ENCODE results near the gene MDFIC2. TPM values are rescaled to one million over a fixed set of nuclear protein-coding genes. Genes with fewer than 3 reads are reported as not detected.

The MDFIC2 gene
- total and polyA plus RNA-seq, 4 donors: not detected

DNA sequence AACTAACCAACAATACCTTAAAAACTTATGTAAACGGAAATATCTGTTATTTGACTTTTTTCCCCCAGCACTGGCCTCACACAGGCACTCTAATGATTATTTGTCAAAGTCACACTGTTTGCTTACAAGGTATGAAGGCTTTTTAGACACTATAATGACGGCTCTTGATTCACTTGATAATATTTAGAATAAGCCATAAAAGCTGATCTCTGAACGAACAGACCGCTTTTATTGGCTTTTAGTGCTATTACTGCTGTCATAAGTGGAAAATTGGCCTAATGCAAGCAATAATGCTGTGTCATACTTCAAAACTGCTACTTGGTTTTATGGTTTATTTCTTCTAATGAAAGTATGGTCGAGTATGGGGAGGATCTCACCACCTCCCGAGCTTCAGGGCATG lies 35.1 kb downstream of the MDFIC2 start:
- 81 to 82% methylated on average over 6 of the region's 6 CpGs for WGBS, 2 donors
- Histone ChIP-seq H3K4me1 (ENCODE audit: control insufficient read depth in 1 of 2, insufficient read depth in 2 of 2, low read length in 2 of 2) (no peaks in the 10 kb centered on the region), H3K4me3 (ENCODE audit: low read length in 2 of 2) (no peak overlapping the region), H3K27me3 (ENCODE audit: control insufficient read depth in 1 of 2, insufficient read depth in 2 of 2, low read length in 1 of 2) (no peaks in the 10 kb centered on the region), H3K27ac (ENCODE audit: low read depth in 1 of 2, low read length in 2 of 2) (no peak overlapping the region), H3K9me3 (ENCODE audit: control insufficient read depth, low read length) (no peaks in the 10 kb centered on the region), H3K36me3 (ENCODE audit: control insufficient read depth in 1 of 2, insufficient read depth in 2 of 2, low read length in 1 of 2) (no peaks in the 10 kb centered on the region)
- DNase-seq: no peak
- no peak for ATAC-seq (ENCODE audit: low FRiP score)
- intact Hi-C loops (cut with DNase I): no loop called here

DNA sequence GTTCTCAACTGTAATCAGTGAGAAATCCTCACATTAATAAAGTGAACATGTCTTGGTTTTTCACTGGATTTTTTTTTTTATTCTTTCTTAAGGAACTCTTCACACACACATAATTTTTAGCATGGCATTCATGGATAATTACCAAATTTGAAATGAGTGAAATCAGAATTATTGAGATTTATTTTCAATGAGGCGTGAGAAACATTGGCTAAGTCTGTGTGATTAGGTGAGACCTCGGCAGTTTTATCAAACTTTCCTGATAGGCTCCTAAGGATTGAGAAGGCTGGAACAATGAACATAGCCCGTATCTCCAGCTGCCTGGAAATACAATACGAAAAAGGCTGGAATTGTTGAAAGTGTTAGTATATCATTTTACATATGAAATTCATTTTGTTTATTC lies 35.5 kb downstream of the MDFIC2 start:
- Histone ChIP-seq H3K36me3 (ENCODE audit: control insufficient read depth in 1 of 2, insufficient read depth in 2 of 2, low read length in 1 of 2) (no peaks in the 10 kb centered on the region), H3K4me3 (ENCODE audit: low read length in 2 of 2) (no peak overlapping the region), H3K27ac (ENCODE audit: low read depth in 1 of 2, low read length in 2 of 2) (no peak overlapping the region), H3K9me3 (ENCODE audit: control insufficient read depth, low read length) (no peaks in the 10 kb centered on the region), H3K4me1 (ENCODE audit: control insufficient read depth in 1 of 2, insufficient read depth in 2 of 2, low read length in 2 of 2) (no peaks in the 10 kb centered on the region), H3K27me3 (ENCODE audit: control insufficient read depth in 1 of 2, insufficient read depth in 2 of 2, low read length in 1 of 2) (no peaks in the 10 kb centered on the region)
- intact Hi-C loops (cut with DNase I): no loop called here
- 70 to 71% methylated on average over 4 of the region's 4 CpGs for WGBS, 2 donors
- DNase-seq (no peak), ATAC-seq (ENCODE audit: low FRiP score) (no peak)

DNA sequence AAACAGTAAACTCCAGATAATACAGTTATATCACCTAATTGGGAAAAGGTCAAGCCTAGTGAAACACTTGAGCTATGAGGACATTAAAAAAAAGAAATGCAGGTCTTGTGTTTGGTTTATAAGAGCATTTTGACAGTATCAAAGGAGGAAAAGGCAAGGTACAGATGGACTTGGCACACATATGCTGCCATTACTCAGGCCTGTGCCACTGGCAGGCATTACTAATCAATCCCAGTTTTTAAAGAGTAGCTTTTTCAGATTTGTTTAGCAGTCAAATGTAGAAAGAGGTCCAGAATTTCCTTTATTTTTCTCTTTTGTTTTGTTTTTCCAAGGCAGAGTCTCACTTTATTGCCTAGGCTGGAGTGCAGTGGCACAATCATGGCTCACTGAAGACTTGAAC lies 38.9 kb downstream of the MDFIC2 start:
- no peak overlapping the region for H3K27ac ChIP-seq (ENCODE audit: low read depth in 1 of 2, low read length in 2 of 2)
- H3K27me3 ChIP-seq (ENCODE audit: control insufficient read depth in 1 of 2, insufficient read depth in 2 of 2, low read length in 1 of 2): no peaks in the 10 kb centered on the region
- H3K4me1 ChIP-seq (ENCODE audit: control insufficient read depth in 1 of 2, insufficient read depth in 2 of 2, low read length in 2 of 2): no peaks in the 10 kb centered on the region
- intact Hi-C loops (cut with DNase I): no loop called here
- H3K36me3 ChIP-seq (ENCODE audit: control insufficient read depth in 1 of 2, insufficient read depth in 2 of 2, low read length in 1 of 2): no peaks in the 10 kb centered on the region
- H3K9me3 ChIP-seq (ENCODE audit: control insufficient read depth, low read length): no peaks in the 10 kb centered on the region
- no peak for DNase-seq
- no peak overlapping the region for H3K4me3 ChIP-seq (ENCODE audit: low read length in 2 of 2)
- ATAC-seq (ENCODE audit: low FRiP score): no peak

DNA sequence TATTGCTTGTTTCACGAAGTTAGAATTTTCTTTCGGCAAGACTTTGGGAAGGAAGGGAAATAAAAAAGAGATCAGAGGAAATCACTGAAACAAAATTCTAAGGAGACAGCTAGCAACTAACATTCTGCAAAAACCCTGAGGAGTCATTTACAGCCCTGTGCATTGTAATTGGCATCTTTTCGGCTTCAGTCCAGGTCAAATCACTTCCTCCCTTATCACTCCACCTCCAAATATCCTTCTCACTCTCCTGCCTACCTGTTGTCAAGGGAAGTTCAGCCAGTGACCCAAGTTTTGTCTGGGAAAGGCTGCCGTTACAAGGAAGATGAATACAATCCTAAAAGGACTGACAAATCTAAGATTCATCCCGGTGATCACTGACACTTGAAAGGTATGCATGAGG lies 39.6 kb downstream of the MDFIC2 start:
- H3K9me3 ChIP-seq (ENCODE audit: control insufficient read depth, low read length): no peaks in the 10 kb centered on the region
- ATAC-seq (ENCODE audit: low FRiP score): no peak
- H3K36me3 ChIP-seq (ENCODE audit: control insufficient read depth in 1 of 2, insufficient read depth in 2 of 2, low read length in 1 of 2): no peaks in the 10 kb centered on the region
- intact Hi-C loops (cut with DNase I): no loop called here
- DNase-seq: no peak
- no peaks in the 10 kb centered on the region for H3K4me1 ChIP-seq (ENCODE audit: control insufficient read depth in 1 of 2, insufficient read depth in 2 of 2, low read length in 2 of 2)
- no peak overlapping the region for H3K27ac ChIP-seq (ENCODE audit: low read depth in 1 of 2, low read length in 2 of 2)
- 87 to 91% methylated on average over 5 of the region's 5 CpGs for WGBS, 2 donors
- H3K27me3 ChIP-seq (ENCODE audit: control insufficient read depth in 1 of 2, insufficient read depth in 2 of 2, low read length in 1 of 2): no peaks in the 10 kb centered on the region
- no peak overlapping the region for H3K4me3 ChIP-seq (ENCODE audit: low read length in 2 of 2)

DNA sequence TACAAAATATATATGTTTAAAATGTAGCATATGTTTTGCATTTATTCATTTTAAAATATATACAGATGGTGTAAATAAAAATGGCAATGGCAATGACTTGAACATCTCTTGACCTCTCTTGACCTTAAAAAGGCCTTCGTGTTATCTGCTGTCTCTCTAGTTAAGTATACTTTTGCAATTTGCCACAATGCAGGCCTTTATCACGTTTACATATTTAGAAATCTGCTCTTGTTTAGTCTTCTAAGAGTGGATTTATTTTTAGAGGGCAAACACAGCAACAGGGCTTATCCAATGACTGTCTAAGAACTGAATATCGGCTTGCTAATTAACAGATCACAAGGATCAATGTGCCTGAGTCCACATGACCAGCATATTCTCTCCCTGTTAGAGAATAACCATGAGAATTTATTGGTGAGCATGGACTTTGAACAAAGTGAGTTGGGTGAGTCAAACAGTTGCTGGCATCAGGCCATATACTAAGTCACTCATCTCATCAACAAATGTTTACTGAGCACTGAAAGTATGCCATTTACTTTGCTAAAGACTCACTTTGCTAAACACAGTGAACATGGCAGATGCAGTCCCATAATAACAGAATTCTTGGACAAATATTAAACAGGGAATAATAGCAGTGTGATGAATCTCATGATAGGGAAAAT lies 48.2 kb downstream of the MDFIC2 start:
- no peaks in the 10 kb centered on the region for H3K36me3 ChIP-seq (ENCODE audit: control insufficient read depth in 1 of 2, insufficient read depth in 2 of 2, low read length in 1 of 2)
- intact Hi-C loops (cut with DNase I): no loop called here

DNA sequence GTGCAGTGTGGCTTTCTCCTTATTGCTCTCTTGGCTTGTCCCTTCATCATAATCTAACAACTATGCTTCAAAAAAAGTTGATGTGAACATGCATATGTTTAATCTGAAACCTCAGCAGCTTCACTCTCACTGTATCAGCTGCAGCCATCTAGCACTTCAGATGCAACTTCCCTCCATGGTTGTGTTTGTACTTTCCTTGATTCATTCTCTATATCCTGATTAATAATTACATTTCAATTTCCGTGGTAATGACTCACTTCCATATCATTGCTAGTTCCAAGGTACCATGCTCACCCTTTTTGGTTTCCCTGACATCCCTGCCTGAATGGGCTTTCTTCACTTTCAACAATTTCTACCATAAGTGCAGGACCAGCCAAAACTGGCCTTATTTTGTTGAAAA lies 51.2 kb downstream of the MDFIC2 start:
- Histone ChIP-seq H3K4me1 (ENCODE audit: control insufficient read depth in 1 of 2, insufficient read depth in 2 of 2, low read length in 2 of 2) (no peaks in the 10 kb centered on the region), H3K36me3 (ENCODE audit: control insufficient read depth in 1 of 2, insufficient read depth in 2 of 2, low read length in 1 of 2) (no peaks in the 10 kb centered on the region), H3K4me3 (ENCODE audit: low read length in 2 of 2) (no peak overlapping the region), H3K27ac (ENCODE audit: low read depth in 1 of 2, low read length in 2 of 2) (no peak overlapping the region), H3K27me3 (ENCODE audit: control insufficient read depth in 1 of 2, insufficient read depth in 2 of 2, low read length in 1 of 2) (no peaks in the 10 kb centered on the region), H3K9me3 (ENCODE audit: control insufficient read depth, low read length) (no peaks in the 10 kb centered on the region)
- intact Hi-C loops (cut with DNase I): no loop called here
- ATAC-seq (ENCODE audit: low FRiP score) (no peak), DNase-seq (no peak)
- WGBS, 2 donors: 87 to 92% methylated on average over 1 of the region's 1 CpG

More for the DNA sequence above, 48.2 kb downstream of the MDFIC2 start:
- no peaks in the 10 kb centered on the region for H3K27me3 ChIP-seq (ENCODE audit: control insufficient read depth in 1 of 2, insufficient read depth in 2 of 2, low read length in 1 of 2)
- H3K9me3 ChIP-seq (ENCODE audit: control insufficient read depth, low read length): no peaks in the 10 kb centered on the region
- ATAC-seq (ENCODE audit: low FRiP score): no peak
- H3K4me1 ChIP-seq (ENCODE audit: control insufficient read depth in 1 of 2, insufficient read depth in 2 of 2, low read length in 2 of 2): no peaks in the 10 kb centered on the region
- no peak overlapping the region for H3K27ac ChIP-seq (ENCODE audit: low read depth in 1 of 2, low read length in 2 of 2)
- WGBS, 2 donors: 82 to 86% methylated on average over 3 of the region's 3 CpGs
- DNase-seq: no peak
- H3K4me3 ChIP-seq (ENCODE audit: low read length in 2 of 2): no peak overlapping the region

DNA sequence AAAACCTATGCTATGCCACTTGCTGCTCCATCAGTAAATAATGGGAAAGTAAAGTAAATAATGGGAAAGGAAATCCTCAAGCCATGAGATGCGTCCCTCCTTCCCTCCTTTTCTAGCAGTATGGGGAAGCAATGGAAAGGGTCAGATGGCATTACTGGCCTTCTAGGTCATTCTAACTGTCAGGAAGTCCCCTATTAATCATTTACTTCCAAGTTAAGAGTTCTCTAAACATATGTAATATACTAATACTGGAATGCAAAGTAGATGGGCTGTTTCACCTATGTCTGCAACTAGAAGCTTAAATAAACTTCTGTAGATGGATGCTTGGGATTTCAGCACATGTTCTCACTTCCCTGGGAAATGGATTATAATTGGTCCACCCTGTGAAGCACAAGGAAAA lies 55.9 kb downstream of the MDFIC2 start:
- no peak for ATAC-seq (ENCODE audit: low FRiP score)

DNA sequence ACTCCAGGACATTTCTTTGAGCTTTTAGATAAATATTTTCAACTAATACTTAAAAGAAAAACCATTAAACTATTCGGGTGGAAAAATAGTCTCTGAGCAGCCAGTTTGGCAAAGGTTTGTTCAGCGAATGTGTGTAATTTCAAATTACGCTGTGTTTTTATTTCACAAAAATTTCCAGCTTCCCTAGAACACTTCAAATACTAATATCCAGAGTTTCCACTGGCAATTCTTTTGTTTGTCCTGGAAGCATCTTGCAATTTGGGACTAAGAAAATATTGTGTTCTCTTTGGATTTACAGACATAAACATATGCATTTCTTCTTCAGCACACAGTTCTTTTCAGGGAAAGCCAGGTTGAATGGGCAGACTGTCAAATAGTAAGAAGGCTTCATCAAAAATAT lies 61.9 kb downstream of the MDFIC2 start:
- DNase-seq (no peak), ATAC-seq (ENCODE audit: low FRiP score) (peak; percentile 64)
- intact Hi-C loops (cut with DNase I): loop anchor here in 1 of 2 donors (5.0 kb wide), 1 partner anchor 107 kb away; no protein-coding TSS in a partner anchor
- no peaks in the 10 kb centered on the region for H3K36me3 ChIP-seq (ENCODE audit: control insufficient read depth in 1 of 2, insufficient read depth in 2 of 2, low read length in 1 of 2)
- H3K4me1 ChIP-seq (ENCODE audit: control insufficient read depth in 1 of 2, insufficient read depth in 2 of 2, low read length in 2 of 2): peaks cover 0 to 1% of the 10 kb centered on the region in 2 donors
- H3K9me3 ChIP-seq (ENCODE audit: control insufficient read depth, low read length): no peaks in the 10 kb centered on the region
- H3K27ac ChIP-seq (ENCODE audit: low read depth in 1 of 2, low read length in 2 of 2): no peak overlapping the region
- no peaks in the 10 kb centered on the region for H3K27me3 ChIP-seq (ENCODE audit: control insufficient read depth in 1 of 2, insufficient read depth in 2 of 2, low read length in 1 of 2)
- no peak overlapping the region for H3K4me3 ChIP-seq (ENCODE audit: low read length in 2 of 2)
- 2 to 6% methylated on average over 3 of the region's 3 CpGs for WGBS, 2 donors

More for the DNA sequence above, 55.9 kb downstream of the MDFIC2 start:
- Histone ChIP-seq H3K9me3 (ENCODE audit: control insufficient read depth, low read length) (no peaks in the 10 kb centered on the region), H3K4me3 (ENCODE audit: low read length in 2 of 2) (no peak overlapping the region), H3K27ac (ENCODE audit: low read depth in 1 of 2, low read length in 2 of 2) (no peak overlapping the region), H3K4me1 (ENCODE audit: control insufficient read depth in 1 of 2, insufficient read depth in 2 of 2, low read length in 2 of 2) (peaks cover 0 to 1% of the 10 kb centered on the region in 2 donors), H3K27me3 (ENCODE audit: control insufficient read depth in 1 of 2, insufficient read depth in 2 of 2, low read length in 1 of 2) (no peaks in the 10 kb centered on the region), H3K36me3 (ENCODE audit: control insufficient read depth in 1 of 2, insufficient read depth in 2 of 2, low read length in 1 of 2) (no peaks in the 10 kb centered on the region)
- 95 to 100% methylated on average over 1 of the region's 1 CpG for WGBS, 2 donors
- no peak for DNase-seq
- intact Hi-C loops (cut with DNase I): no loop called here

DNA sequence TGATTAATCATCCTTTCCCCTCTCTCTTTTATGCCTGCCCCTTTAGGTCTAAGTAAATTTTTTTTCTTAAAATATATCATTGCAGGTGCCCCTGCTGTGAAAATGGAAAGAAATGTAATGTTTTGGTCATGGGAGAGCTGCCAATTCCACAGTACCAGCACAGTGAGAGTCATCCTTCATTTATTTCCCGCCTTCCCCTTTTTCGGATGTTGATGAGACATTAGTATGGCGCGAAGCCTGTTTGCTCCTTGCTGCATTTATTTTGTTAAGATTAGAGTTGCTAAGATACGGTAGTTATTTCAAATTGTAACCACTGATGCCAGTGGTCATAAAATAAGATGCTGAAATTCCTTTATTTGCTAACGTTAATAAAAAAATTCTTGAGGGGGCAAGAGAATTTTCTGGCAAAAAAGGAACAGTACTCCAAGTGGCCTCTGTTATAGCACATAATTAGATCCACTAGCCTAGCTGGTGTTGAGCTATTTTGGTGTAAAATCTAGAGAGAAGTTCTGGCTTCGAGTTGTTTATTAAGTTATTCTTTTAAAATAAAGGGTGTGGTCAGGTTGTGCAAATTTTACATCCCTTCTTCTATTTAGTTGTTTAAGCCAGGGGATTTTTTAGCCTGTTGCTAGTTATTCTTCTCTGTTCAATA lies 62.8 kb downstream of the MDFIC2 start:
- ATAC-seq (ENCODE audit: low FRiP score) (peak; percentile 77), DNase-seq (peak in 1 of 2 donors; percentile 49)
- H3K4me3 ChIP-seq (ENCODE audit: low read length in 2 of 2): no peak overlapping the region
- H3K27me3 ChIP-seq (ENCODE audit: control insufficient read depth in 1 of 2, insufficient read depth in 2 of 2, low read length in 1 of 2): no peaks in the 10 kb centered on the region
- intact Hi-C loops (cut with DNase I): loop anchor here in 1 of 2 donors (5.0 kb wide), 1 partner anchor 108 kb away; no protein-coding TSS in a partner anchor
- H3K36me3 ChIP-seq (ENCODE audit: control insufficient read depth in 1 of 2, insufficient read depth in 2 of 2, low read length in 1 of 2): no peaks in the 10 kb centered on the region
- no peak overlapping the region for H3K27ac ChIP-seq (ENCODE audit: low read depth in 1 of 2, low read length in 2 of 2)
- peaks cover 0 to 1% of the 10 kb centered on the region in 2 donors for H3K4me1 ChIP-seq (ENCODE audit: control insufficient read depth in 1 of 2, insufficient read depth in 2 of 2, low read length in 2 of 2)
- H3K9me3 ChIP-seq (ENCODE audit: control insufficient read depth, low read length): no peaks in the 10 kb centered on the region
- 5 to 8% methylated on average over 7 of the region's 7 CpGs for WGBS, 2 donors

Measured in aorta (tissue), 5 donors.